ENCODE data around the gene COL19A1. TPM values are rescaled to one million over a fixed set of nuclear protein-coding genes. Genes with fewer than 3 reads are reported as not detected.

Gene COL19A1
- total RNA-seq, 1 experiment from 2014 or later, result not detected

- ChIA-PET CTCF (no interaction called here), POLR2A (no interaction called here)
- Histone ChIP-seq H3K4me3 (ENCODE audit: low read depth in 2 of 2, low read length in 2 of 2) (no peak overlapping the region), H3K27me3 (ENCODE audit: control insufficient read depth, insufficient read depth, low read length) (no peaks in the 10 kb centered on the region), H3K36me3 (ENCODE audit: control insufficient read depth, insufficient read depth, low read length) (no peaks in the 10 kb centered on the region), H3K9me3 (ENCODE audit: control insufficient read depth, insufficient read depth, low read depth, low read length) (no peaks in the 10 kb centered on the region), H3K4me1 (ENCODE audit: control insufficient read depth, insufficient read depth, low read length) (no peaks in the 10 kb centered on the region), H3K27ac (ENCODE audit: low read length) (no peak overlapping the region)
- ATAC-seq, result no peak
- no peak for DNase-seq (ENCODE audit: low read depth, low spot score)
- TF ChIP-seq TCF7L2 (IDR thresholded peaks at IDR 0.05; ENCODE audit: low read depth, low read length), result no peak
- no peak for TF ChIP-seq SIN3A (IDR thresholded peaks at IDR 0.05; ENCODE audit: borderline replicate concordance, insufficient read depth, low read depth, low read length)
- no peak for TF ChIP-seq CTCF (IDR thresholded peaks at IDR 0.05)
- TF ChIP-seq REST (IDR thresholded peaks at IDR 0.05; ENCODE audit: insufficient read depth in 1 of 2, low read depth in 2 of 2, low read length in 1 of 2), result no peak
- TF ChIP-seq POLR2AphosphoS5 (IDR thresholded peaks at IDR 0.05; ENCODE audit: low read depth, low read length), result no peak
- intact Hi-C loops (cut with micrococcal nuclease; ENCODE audit: unreplicated experiment) (no loop called here), in situ Hi-C loops (cut with HindIII; ENCODE audit: low pct_unique_long_range_greater_than_20kb, low sequenced_read_pairs) (no loop called here)
- no TSS peak for BruUV-seq (replicated peaks)
Measured at GRCh38 chr6:69974193-69974592, 107.8 kb downstream of the COL19A1 start.

GRCh38 chr6:69976591-69977090, 110.3 kb downstream of the COL19A1 start:
- TF ChIP-seq SIN3A (IDR thresholded peaks at IDR 0.05; ENCODE audit: borderline replicate concordance, insufficient read depth, low read depth, low read length) (no peak), TCF7L2 (IDR thresholded peaks at IDR 0.05; ENCODE audit: low read depth, low read length) (no peak), CTCF (IDR thresholded peaks at IDR 0.05) (no peak), POLR2AphosphoS5 (IDR thresholded peaks at IDR 0.05; ENCODE audit: low read depth, low read length) (no peak), REST (IDR thresholded peaks at IDR 0.05; ENCODE audit: insufficient read depth in 1 of 2, low read depth in 2 of 2, low read length in 1 of 2) (no peak)
- BruUV-seq (replicated peaks), result no TSS peak
- CTCF ChIA-PET, result no interaction called here
- POLR2A ChIA-PET, result no interaction called here
- intact Hi-C loops (cut with micrococcal nuclease; ENCODE audit: unreplicated experiment) (no loop called here), in situ Hi-C loops (cut with HindIII; ENCODE audit: low pct_unique_long_range_greater_than_20kb, low sequenced_read_pairs) (no loop called here)
- Histone ChIP-seq H3K9me3 (ENCODE audit: control insufficient read depth, insufficient read depth, low read depth, low read length) (no peaks in the 10 kb centered on the region), H3K27me3 (ENCODE audit: control insufficient read depth, insufficient read depth, low read length) (no peaks in the 10 kb centered on the region), H3K27ac (ENCODE audit: low read length) (no peak overlapping the region), H3K4me3 (ENCODE audit: low read depth in 2 of 2, low read length in 2 of 2) (no peak overlapping the region), H3K4me1 (ENCODE audit: control insufficient read depth, insufficient read depth, low read length) (no peaks in the 10 kb centered on the region), H3K36me3 (ENCODE audit: control insufficient read depth, insufficient read depth, low read length) (no peaks in the 10 kb centered on the region)
- no peak for DNase-seq (ENCODE audit: low read depth, low spot score)
- ATAC-seq, result no peak
